ENCODE data around the gene PPA2. TPM values are rescaled to one million over a fixed set of nuclear protein-coding genes. Genes with fewer than 3 reads are reported as not detected.

PPA2 gene
- total RNA-seq, 1 donor from 2014 or later, result 75.9 TPM

- H3K4me3 Mint-ChIP-seq (ENCODE audit: low read depth), result no peak overlapping the region
- intact Hi-C loops (cut with micrococcal nuclease), result no loop called here
These were observed 116.4 kb downstream of the PPA2 start for GRCh38 chr4:105357258-105357980.

GRCh38 chr4:105356194-105356593 lies 117.7 kb downstream of the PPA2 start:
- no peaks in the 10 kb centered on the region for H3K27me3 Mint-ChIP-seq (ENCODE audit: low read depth)
- no peak for DNase-seq (ENCODE audit: low spot score)
- intact Hi-C loops (cut with micrococcal nuclease), result no loop called here
- H3K4me1 Mint-ChIP-seq (ENCODE audit: low read depth), result peaks cover 24% of the 10 kb centered on the region
- no peak overlapping the region for H3K4me3 Mint-ChIP-seq (ENCODE audit: low read depth)
- H3K27ac Mint-ChIP-seq, result no peak overlapping the region
- peaks cover 4% of the 10 kb centered on the region for H3K9me3 Mint-ChIP-seq
- peaks cover 10% of the 10 kb centered on the region for H3K36me3 Mint-ChIP-seq (ENCODE audit: low read depth)

More at GRCh38 chr4:105357258-105357980, 116.4 kb downstream of the PPA2 start:
- peaks cover 22% of the 10 kb centered on the region for H3K4me1 Mint-ChIP-seq (ENCODE audit: low read depth)
- no peak overlapping the region for H3K27ac Mint-ChIP-seq
- H3K27me3 Mint-ChIP-seq (ENCODE audit: low read depth), result no peaks in the 10 kb centered on the region
- peaks cover 4% of the 10 kb centered on the region for H3K9me3 Mint-ChIP-seq
- DNase-seq (ENCODE audit: low spot score), result no peak
- peaks cover 10% of the 10 kb centered on the region for H3K36me3 Mint-ChIP-seq (ENCODE audit: low read depth)

- intact Hi-C loops (cut with micrococcal nuclease), result loop anchor here (1.0 to 5.0 kb wide), 3 partner anchors 7 to 206 kb away; partner anchors contain the start of gene TET2
- H3K4me3 Mint-ChIP-seq (ENCODE audit: low read depth), result no peak overlapping the region
These were observed 121.0 kb downstream of the PPA2 start for GRCh38 chr4:105352826-105353225.

DNA sequence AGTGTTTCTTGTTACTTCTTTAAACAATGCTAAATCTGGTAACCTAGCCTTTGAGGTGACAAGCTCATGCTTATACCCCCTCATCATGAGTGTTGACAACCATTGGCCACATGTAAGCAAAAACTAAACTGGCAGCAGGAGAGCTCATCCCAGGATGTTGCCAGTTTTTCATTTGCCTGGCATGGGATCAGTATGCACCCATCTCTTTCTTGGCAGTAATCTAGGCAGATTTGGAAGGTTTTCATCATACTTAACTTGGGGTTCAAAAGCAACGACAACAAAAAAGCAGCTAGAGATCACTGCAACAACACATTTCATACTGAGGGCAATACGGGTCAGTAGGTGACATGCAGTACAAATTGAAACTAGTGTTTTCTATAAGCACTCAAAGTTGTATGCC lies 122.0 kb downstream of the PPA2 start:
- Mint-ChIP-seq H3K36me3 (ENCODE audit: low read depth) (no peaks in the 10 kb centered on the region), H3K4me3 (ENCODE audit: low read depth) (no peak overlapping the region), H3K27me3 (ENCODE audit: low read depth) (no peaks in the 10 kb centered on the region), H3K4me1 (ENCODE audit: low read depth) (peaks cover 19% of the 10 kb centered on the region), H3K9me3 (no peaks in the 10 kb centered on the region), H3K27ac (no peak overlapping the region)
- intact Hi-C loops (cut with micrococcal nuclease), result loop anchor here (1.0 to 5.0 kb wide), 3 partner anchors 8 to 205 kb away; partner anchors contain the start of gene TET2
- DNase-seq (ENCODE audit: low spot score), result no peak

More at GRCh38 chr4:105352826-105353225, 121.0 kb downstream of the PPA2 start:
- Mint-ChIP-seq H3K27me3 (ENCODE audit: low read depth) (no peaks in the 10 kb centered on the region), H3K9me3 (no peaks in the 10 kb centered on the region), H3K36me3 (ENCODE audit: low read depth) (no peaks in the 10 kb centered on the region), H3K27ac (no peak overlapping the region), H3K4me1 (ENCODE audit: low read depth) (peaks cover 19% of the 10 kb centered on the region)
- no peak for DNase-seq (ENCODE audit: low spot score)

DNA sequence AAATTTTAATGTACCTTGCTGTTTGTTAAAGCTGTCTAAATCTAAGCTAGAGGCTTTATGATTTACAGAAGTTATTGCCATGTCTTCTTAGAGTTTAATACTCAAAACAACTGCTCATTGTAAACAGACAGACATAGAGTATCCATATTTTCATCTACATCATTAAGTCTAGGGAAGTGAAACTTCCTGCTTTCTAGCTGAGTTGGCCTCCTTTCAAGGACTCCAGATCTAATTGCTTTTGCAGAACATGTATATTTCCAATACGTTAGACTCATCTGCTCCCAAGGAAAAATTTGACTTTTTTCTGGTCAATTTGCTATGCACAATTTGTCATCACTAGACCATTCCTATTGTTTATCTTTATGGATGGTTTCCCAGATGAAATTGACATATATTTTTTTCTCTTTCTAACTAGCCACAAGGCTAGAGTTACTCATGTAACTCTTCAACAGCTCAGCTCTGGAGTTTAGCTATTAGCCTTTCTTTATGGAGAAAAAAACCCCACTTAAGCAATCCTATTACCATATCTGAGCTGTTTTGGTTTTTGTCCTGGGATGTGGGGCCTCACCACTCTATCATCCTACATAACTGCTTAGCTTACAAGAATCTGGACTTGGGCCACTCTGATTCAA lies 122.9 kb downstream of the PPA2 start:
- Mint-ChIP-seq H3K9me3 (no peaks in the 10 kb centered on the region), H3K36me3 (ENCODE audit: low read depth) (no peaks in the 10 kb centered on the region), H3K27me3 (ENCODE audit: low read depth) (no peaks in the 10 kb centered on the region), H3K4me3 (ENCODE audit: low read depth) (no peak overlapping the region), H3K27ac (no peak overlapping the region), H3K4me1 (ENCODE audit: low read depth) (peaks cover 19% of the 10 kb centered on the region)
- no peak for DNase-seq (ENCODE audit: low spot score)
- intact Hi-C loops (cut with micrococcal nuclease), result loop anchor here (5.0 kb wide), 1 partner anchor 204 kb away; the partner anchor contains the start of gene TET2

DNA sequence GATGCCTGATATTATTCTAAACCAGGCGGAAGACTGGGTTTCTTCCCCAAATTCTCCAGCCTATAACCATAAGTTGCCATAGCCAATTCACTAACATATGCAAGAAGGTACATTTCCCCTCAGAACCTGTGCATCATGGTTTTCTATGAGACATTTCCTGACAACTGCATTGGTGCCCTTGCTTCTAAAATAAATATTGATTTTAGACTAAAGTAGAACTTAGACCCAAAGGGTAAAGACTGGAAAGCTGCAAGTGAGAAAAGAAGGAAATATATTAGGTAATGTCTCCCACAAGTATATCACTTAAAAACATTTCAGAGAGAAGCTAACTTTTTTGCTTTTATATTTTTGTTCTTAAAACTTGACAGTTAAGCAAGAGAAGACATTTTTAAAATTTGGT lies 125.1 kb downstream of the PPA2 start:
- no peak overlapping the region for H3K27ac Mint-ChIP-seq
- H3K36me3 Mint-ChIP-seq (ENCODE audit: low read depth), result no peaks in the 10 kb centered on the region
- no peaks in the 10 kb centered on the region for H3K27me3 Mint-ChIP-seq (ENCODE audit: low read depth)
- H3K9me3 Mint-ChIP-seq, result no peaks in the 10 kb centered on the region
- H3K4me3 Mint-ChIP-seq (ENCODE audit: low read depth), result no peak overlapping the region
- no peak for DNase-seq (ENCODE audit: low spot score)
- H3K4me1 Mint-ChIP-seq (ENCODE audit: low read depth), result peaks cover 15% of the 10 kb centered on the region
- intact Hi-C loops (cut with micrococcal nuclease), result no loop called here

DNA sequence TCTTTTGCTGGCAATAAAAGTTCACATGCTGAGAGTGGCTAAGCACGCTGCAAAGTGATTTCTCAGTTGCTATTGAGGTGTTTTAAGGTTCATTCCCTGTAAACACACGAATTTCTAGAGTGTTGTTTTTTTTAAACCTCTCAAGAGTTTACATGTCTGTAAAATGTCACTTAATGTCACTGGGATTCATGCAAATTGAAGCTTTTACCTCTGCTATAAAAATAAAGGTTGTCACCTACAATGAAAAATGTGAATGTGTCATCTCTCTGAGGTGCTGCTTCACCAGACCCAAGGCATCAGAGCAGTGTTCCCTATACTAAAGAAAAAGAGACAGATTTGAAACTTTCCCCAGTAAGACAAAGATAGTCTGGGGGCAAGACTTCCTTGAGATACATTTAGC lies 127.0 kb downstream of the PPA2 start:
- Mint-ChIP-seq H3K27me3 (ENCODE audit: low read depth) (no peaks in the 10 kb centered on the region), H3K4me3 (ENCODE audit: low read depth) (no peak overlapping the region), H3K9me3 (no peaks in the 10 kb centered on the region), H3K36me3 (ENCODE audit: low read depth) (no peaks in the 10 kb centered on the region), H3K4me1 (ENCODE audit: low read depth) (no peaks in the 10 kb centered on the region), H3K27ac (no peak overlapping the region)
- intact Hi-C loops (cut with micrococcal nuclease), result no loop called here
- DNase-seq (ENCODE audit: low spot score), result no peak

DNA sequence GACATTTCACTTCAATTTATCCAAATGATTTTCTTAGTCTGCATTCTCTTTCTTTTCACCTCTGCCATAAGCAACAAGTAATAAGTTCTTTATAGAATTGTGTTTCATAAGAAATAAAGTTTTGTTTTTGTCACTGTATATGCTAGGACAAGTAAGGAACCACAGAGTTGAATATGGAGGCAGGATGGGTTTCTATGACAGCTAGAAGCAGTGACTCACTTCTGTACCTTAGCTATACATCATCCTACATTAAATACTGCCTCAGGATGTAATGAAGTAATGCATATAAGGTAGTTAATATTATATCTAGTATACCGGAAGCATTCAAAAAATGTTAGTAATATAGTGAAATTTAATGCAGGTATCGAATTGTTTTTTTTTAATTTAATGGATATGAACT lies 128.0 kb downstream of the PPA2 start:
- no peak for DNase-seq (ENCODE audit: low spot score)
- Mint-ChIP-seq H3K4me3 (ENCODE audit: low read depth) (no peak overlapping the region), H3K27ac (no peak overlapping the region), H3K36me3 (ENCODE audit: low read depth) (no peaks in the 10 kb centered on the region), H3K27me3 (ENCODE audit: low read depth) (no peaks in the 10 kb centered on the region), H3K9me3 (no peaks in the 10 kb centered on the region), H3K4me1 (ENCODE audit: low read depth) (no peaks in the 10 kb centered on the region)
- intact Hi-C loops (cut with micrococcal nuclease), result no loop called here

DNA sequence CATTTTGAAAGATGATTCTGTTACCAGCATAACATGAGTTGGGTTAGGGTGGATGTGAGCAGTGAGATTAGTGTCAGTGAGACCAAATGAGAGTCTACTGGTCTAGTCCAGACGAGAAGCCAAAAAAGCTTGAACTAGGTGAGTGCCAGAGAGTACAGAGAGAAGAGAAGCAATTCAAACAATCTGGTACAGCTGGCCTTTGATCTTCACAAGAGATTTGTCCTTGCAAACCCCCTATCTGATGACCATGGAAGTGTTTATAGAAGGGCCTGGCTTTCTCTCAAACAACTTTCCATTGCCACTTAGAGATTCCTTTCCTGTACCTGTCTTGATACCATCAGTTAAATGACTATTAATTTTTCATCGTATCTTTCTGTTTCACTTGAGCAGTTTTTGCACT lies 128.5 kb downstream of the PPA2 start:
- Mint-ChIP-seq H3K9me3 (no peaks in the 10 kb centered on the region), H3K27ac (no peak overlapping the region), H3K27me3 (ENCODE audit: low read depth) (no peaks in the 10 kb centered on the region), H3K4me3 (ENCODE audit: low read depth) (no peak overlapping the region), H3K4me1 (ENCODE audit: low read depth) (no peaks in the 10 kb centered on the region), H3K36me3 (ENCODE audit: low read depth) (no peaks in the 10 kb centered on the region)
- intact Hi-C loops (cut with micrococcal nuclease), result no loop called here
- no peak for DNase-seq (ENCODE audit: low spot score)

- Mint-ChIP-seq H3K27ac (no peak overlapping the region), H3K4me3 (ENCODE audit: low read depth) (no peak overlapping the region), H3K9me3 (no peaks in the 10 kb centered on the region)
These were observed 129.7 kb downstream of the PPA2 start for GRCh38 chr4:105344141-105344540.

DNA sequence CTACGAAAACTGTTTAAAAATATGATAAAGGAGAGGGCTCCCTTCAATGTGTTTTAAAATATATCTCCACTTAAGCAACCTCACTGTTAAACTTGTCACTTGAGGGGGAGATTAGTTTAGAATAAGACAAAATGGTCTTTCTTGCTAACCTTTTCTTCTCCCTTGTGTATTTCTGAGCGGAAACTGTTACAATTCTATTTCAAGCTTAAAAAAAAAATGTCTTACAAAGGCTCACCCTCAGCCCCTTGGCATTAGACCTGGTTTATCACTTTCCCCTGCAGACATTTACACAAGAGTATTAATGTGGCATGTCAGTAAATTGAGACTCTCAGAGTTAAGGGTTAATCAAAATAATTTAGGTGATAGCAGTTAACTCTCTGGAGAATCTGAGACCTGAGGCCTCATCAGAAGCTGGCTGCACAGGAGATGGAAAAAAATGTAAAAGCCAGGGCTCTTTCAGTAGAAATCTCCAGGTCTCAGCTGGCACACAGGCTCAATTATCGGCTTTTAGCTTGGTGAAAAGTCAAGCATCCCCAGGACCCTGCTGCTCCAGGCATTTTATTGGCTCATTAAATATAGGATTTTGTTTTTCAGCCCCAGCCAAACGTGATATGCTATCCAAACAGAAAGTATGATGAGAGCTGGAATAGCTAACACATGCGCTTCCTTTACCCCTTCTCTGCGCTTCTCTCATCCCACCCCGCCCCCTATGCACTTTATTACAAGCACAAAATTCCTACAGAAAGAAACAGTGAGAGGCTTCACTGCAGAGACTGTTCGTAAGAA lies 130.5 kb downstream of the PPA2 start:
- DNase-seq (ENCODE audit: low spot score), result no peak
- intact Hi-C loops (cut with micrococcal nuclease), result no loop called here
- Mint-ChIP-seq H3K27ac (no peak overlapping the region), H3K27me3 (ENCODE audit: low read depth) (no peaks in the 10 kb centered on the region), H3K4me1 (ENCODE audit: low read depth) (no peaks in the 10 kb centered on the region), H3K4me3 (ENCODE audit: low read depth) (no peak overlapping the region), H3K9me3 (no peaks in the 10 kb centered on the region), H3K36me3 (ENCODE audit: low read depth) (no peaks in the 10 kb centered on the region)

More at GRCh38 chr4:105344141-105344540, 129.7 kb downstream of the PPA2 start:
- H3K4me1 Mint-ChIP-seq (ENCODE audit: low read depth), result no peaks in the 10 kb centered on the region
- no peak for DNase-seq (ENCODE audit: low spot score)
- H3K36me3 Mint-ChIP-seq (ENCODE audit: low read depth), result no peaks in the 10 kb centered on the region
- intact Hi-C loops (cut with micrococcal nuclease), result no loop called here
- no peaks in the 10 kb centered on the region for H3K27me3 Mint-ChIP-seq (ENCODE audit: low read depth)

DNA sequence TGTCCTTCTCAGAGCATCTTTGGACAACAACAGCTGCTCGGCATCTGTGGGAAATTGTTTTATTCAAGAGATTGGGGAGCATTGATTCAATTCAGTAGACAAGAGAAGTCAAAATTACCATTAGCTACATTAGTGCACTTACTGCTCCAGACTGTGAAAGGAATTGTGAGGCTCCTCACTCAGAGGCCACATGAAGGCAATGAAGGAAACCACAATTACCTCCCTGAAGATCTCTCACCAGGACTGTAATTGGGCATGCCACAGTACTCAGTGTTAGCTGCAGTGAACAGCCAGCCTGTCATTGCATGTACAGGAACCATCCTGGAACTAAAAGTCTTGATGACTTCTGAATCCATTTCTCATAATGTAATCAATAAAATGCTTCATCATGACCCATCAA lies 144.8 kb downstream of the PPA2 start:
- H3K27ac Mint-ChIP-seq, result no peak overlapping the region
- H3K36me3 Mint-ChIP-seq (ENCODE audit: low read depth), result no peaks in the 10 kb centered on the region
- H3K4me1 Mint-ChIP-seq (ENCODE audit: low read depth), result peaks cover 2% of the 10 kb centered on the region
- H3K9me3 Mint-ChIP-seq, result no peaks in the 10 kb centered on the region
- no peak for DNase-seq (ENCODE audit: low spot score)
- H3K27me3 Mint-ChIP-seq (ENCODE audit: low read depth), result no peaks in the 10 kb centered on the region
- H3K4me3 Mint-ChIP-seq (ENCODE audit: low read depth), result no peak overlapping the region
- intact Hi-C loops (cut with micrococcal nuclease), result no loop called here

- Mint-ChIP-seq H3K27ac (no peak overlapping the region), H3K4me1 (ENCODE audit: low read depth) (peaks cover 2% of the 10 kb centered on the region), H3K27me3 (ENCODE audit: low read depth) (no peaks in the 10 kb centered on the region), H3K9me3 (no peaks in the 10 kb centered on the region), H3K36me3 (ENCODE audit: low read depth) (no peaks in the 10 kb centered on the region), H3K4me3 (ENCODE audit: low read depth) (no peak overlapping the region)
- intact Hi-C loops (cut with micrococcal nuclease), result no loop called here
- no peak for DNase-seq (ENCODE audit: low spot score)
These were observed 145.9 kb downstream of the PPA2 start for GRCh38 chr4:105327956-105328355.

All from activated T-helper 2 cell treated with anti-CD3 and anti-CD28 coated beads, Interferon-gamma antibody, Interleukin-2, Interleukin-4, amounts not matched to agents 10 μg/mL and 5 μg/mL and 100 μg/mL, durations not matched to agents 14 hours and 24 hours and 36 hours (primary cell).